GM12891 (cell line): Measurements from ENCODE around the gene TAF8.

Experiments
- SPI1 ChIP-seq: IDR thresholded peaks from 2 replicates; pipeline ENCODE4 v1.6.1; 2011; ENCODE audit warnings: low read depth, low read length, control low read depth
- TAF1 ChIP-seq: IDR thresholded peaks from 2 replicates; pipeline ENCODE4 v1.6.1; 2011; ENCODE audit warnings: low read depth, low read length, control low read depth

GRCh38 chr6:42135722-42136121 lies 85.4 kb downstream of the TAF8 start:
- TF ChIP-seq TAF1 (no peak), SPI1 (no peak)
